HG03432 (cell line): ENCODE measurements around the gene ZNF628.

Source experiments
- ATAC-seq: cut with Tn5 transposase; IDR thresholded peaks from one replicate; pipeline ENCODE4 v1.9.1; 2021; ENCODE audit warnings: mild to moderate bottlenecking, moderate library complexity; ENCODE audit not compliant: unreplicated experiment

The ZNF628 gene

DNA sequence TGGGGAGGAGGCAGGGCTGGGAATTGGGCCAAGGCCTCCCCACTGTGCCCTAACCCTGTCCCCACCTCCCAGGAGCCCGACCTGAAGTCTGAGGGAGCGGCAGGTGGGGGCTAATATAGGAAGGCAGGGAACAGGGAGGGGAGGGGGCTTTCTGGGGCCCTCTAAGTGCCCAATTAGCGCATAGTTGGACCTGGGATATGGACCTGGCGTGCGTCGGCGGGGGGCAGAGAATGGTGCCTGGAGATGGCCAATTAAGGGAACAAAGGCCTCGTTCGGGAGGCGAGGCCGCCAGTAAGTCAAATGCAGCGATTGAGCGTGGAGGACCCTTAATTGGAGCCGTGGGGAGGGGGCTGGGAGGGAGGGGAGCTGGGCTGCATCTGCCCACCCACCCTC is 11.8 kb upstream of the ZNF628 start, which contains the start of gene C19orf85:
C19orf85 (minus strand) TSS at position 90 of the 393 bp plus-strand sequence. CDS start 197 bp downstream, outside the sequence.
- no peak for ATAC-seq

DNA sequence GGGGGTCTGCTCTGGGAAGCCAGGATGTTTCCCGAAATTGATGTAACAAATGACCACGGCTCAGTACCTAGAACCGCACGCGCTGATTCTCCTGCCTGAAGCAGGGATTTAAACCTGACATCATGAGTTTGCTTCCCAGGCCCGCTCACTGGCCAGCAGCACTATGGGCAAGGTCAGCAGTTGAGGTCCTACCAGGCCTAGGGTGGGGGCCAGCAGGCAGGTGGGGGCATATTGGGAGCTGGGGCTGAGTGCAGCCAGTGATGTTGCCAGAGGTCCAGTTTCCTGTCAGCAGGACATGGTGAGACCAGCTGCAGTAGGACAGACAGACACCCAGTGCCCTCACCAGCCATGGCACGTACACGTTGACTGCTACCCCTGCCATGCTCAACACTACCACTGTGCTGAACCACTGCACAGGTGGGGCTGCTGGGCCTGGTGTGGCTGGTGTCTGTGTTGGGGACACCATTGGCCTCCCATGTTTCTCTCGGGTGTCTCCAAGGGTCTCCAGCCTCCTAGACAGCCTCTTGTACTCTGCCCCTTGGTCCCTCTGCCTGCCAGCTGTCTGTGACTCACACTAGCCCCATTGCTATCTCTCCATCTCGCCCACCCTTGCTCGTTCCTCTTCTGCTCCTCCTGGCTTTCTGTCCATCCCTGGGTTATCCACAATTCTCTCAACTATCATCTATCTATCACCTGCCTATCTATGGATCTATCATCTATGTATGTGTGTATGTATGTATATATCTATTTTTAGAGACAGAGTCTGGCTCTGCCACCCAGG is 10.8 kb upstream of the ZNF628 start:
- ATAC-seq, result no peak

DNA sequence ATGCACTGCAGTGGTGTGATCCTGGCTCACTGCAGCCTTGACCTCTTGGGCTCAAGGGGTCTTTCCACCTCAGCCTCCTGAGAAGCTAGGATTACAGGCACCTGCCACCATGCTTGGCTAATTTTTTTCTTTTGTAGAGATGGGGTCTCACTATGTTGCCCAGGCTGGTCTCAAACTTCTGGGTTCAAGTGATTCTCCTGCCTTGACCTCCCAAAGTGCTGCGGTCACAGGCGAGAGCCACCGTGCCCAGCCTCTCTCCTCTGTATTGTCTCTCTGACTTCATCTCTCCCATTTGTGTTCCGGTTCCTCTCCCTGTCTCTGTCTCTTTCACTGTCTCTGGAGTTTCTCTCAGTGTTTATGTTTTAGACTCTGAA is 10.2 kb upstream of the ZNF628 start:
- ATAC-seq, result no peak

DNA sequence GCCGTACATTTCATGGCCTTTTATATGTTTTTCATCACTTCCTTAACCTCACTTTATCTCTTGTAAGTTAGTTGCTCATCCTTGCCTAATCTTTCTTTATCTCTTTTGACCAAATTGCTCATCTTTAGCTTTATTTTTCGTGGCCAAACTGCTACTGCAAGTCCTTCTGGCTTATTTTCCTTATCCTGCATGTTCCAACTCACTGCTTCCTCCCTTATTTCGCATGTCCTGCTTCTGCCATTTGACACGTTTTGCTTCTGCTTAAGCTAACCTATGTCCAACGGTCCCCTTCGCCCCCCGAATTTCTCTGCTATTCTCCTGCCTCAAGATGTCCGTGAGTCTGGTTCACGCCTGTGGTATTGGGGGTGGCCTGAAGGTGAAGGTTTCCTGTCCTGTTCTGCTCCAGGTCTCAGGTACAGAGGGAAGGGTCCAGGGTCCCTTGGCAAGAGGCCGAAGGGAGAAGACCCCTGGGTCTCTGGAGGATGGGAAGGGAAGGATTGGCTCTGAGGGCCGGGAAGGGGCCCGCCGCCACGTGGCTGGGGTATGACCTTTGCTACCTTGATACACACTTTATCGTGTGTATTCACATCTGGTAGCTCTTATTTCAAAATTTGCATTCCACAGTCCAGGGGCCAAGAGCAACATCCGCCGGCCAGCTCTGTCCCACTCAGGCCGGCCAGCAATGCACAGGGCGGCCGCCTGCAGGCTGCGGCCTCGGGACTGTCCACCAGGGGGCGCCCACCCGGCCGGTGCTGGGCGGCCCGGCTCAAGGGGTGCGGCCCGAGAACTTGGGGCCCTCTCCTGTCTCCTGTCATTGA is 9.0 kb upstream of the ZNF628 start:
- ATAC-seq, result no peak

DNA sequence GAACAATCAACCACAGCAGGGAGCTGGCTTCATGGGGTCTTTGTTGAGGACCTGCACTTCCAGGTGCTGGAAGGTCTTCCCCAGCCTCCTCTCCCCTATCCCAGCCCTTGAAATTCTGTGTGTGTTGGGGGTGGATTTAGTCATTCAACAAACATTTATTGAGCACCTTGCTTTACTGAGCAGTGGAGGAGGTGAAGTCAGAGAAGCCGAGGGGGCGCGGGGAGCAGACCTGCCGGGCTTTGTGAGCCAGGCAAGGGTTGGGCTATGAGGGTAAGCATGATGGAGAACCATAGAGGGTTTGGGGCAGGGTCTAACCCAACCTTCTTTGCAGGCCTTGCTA is 8.4 kb upstream of the ZNF628 start:
- ATAC-seq, result no peak

DNA sequence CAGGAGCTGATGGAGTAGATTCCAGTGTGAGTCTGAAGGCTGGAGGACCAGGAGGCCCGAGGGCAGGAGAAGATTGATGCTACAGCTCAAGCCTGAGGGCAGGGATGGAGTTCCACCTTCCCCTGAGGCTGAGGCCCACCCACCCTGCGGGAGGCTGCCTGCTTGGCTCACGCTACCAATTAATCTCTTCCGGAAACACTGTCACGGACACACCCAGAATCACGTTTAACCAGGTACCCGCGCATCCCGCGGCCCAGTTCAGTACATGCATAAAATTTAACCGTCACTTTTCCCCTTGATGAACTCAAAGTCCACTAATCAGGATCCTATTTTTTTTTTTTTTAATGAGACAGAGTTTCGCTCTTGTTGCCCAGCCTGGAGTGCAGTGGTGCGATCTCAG is 5.2 kb upstream of the ZNF628 start:
- no peak for ATAC-seq

DNA sequence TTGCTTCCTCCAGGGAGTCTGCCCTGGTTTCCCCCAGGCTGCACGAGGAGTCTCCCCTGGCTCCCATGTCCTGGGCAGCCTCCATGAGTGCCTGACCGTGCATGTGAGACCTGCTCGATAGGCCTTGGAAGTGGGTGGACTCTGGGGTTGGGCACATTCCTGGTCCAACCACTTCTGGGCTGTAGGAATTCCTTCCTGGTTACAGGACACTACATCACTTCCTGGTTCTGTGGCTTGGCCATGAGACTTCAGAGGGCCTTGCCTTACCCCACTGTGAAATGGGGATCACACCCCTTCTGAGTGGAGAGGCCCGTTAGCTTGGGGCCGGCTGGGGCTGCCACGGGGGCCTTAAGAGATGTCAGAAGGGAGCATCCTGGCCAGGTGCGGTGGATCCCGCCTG is 4.0 kb upstream of the ZNF628 start:
- ATAC-seq, result no peak

DNA sequence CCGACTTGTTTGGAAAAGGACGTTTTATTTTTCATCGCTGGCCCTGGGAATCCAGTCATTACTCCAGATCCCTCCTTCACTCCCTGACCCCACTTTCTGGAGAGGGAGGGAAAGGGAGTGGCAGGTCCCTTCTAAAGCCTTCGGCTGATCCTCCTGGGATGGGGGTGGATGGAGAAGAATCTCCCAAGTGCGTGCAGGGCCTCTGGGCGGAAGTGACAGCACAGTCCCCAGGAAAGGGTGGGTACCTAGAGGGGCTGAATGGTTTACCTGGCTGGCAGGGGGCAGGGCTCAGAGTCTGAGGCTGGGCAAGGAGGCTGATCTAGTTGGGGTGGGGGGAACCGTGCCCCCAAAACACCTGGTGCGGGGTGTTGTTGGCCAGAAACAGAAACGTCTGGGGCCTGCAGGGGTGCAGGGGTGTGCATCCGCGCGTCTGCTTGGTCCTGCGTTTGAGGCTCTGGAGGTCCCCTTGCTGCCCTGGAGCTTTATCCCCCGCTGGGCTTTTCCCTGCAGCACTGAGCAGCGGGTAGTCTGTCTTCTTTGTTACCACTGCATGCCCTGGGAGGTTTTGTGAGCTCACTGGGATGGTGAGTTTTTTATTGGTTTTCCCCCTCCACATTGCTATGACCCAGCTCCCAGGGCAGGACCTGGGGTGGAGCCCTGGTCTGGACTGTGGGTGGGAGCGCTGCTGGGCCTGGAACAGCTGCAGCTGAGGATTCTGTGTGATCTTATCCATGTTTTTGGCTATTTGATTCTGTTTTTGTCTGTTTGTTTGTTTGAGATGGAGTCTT is 3.0 kb upstream of the ZNF628 start:
- ATAC-seq, result no peak

DNA sequence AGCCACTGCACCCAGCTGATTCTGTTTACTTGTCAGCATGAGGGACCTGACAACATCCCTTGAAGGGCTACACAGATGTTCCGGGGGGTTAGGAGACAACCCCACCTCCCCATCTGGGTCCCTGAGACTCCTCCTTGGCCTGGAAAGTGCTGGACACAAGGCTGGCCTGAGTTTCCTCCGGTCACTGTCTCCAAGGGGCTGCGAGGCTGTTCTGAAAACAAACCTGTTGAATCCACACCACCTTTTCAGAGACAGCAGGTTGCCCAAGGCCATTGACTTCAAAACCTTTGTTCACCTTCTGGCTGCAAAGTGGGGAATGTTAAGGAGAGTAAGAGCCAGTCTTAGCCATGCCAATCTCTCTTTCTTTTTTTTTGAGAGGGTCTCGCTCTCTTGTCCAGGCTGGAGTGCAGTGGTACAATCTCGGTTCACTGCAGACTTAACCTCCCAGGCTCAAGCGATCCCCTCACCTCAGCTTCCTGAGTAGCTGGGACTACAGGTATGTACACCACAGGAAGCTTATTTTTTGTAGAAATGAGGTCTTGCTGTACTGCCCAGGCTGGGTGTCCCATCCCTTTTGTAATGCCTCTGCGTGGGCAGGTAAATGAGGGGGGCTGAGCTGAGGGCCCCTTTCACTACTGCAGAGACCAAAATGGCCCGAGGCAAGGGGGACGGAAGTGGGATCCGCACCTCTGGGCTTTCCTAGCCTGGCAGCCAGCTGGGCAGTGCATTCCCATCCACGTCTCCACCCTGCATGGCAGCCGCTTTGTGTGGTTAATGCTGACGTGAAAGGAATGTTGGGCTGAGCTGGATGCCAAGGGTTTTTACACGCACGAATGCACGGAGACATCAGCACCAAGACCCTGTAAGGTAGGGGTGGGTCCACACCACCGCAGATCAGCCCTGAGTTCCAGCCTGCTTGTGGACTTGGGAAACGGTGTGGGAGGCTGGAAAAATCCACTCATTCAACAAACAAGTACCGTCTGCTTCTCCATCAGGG is 1.9 kb upstream of the ZNF628 start:
- no peak for ATAC-seq

DNA sequence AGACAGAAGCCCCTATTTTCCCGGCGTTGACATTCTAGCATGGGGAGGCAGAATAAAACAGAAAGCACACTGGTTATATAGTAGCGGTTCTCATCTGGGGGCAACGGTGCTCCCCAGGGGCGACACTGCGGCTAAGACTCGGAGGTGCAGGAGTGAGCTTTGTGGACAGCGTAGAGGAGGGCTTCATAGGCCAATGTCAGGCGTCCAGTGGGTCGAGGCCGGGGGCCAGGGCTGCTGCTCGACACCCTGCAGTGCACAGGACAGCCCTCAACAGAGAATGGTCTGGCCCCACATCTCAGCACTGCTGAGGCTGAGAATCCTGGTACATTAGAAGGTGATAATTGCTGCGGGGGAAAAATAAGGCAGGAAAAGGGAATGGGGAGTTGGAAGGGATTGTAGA is 1.5 kb downstream of the ZNF628 start:
- ATAC-seq, result no peak

DNA sequence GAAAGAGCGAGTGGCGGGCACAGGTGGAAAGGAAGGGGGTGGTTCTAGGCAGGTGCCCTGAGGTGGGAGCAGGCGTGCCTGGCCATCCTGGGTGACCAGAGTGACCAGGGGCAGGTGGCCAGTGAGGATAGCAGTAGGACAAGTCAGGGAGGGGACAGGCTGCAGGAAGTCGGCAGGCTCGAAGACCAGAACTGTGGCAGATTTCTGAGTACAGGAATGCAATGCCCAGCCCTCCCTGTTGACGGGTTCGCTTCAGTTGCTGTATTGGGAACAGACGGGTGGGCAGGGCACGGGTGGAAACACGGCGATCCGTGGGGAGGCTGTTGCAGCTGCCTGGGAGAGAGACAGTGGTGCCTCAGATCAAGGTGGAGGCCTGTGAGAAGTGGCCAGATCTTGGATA is 1.9 kb downstream of the ZNF628 start:
- ATAC-seq, result no peak

DNA sequence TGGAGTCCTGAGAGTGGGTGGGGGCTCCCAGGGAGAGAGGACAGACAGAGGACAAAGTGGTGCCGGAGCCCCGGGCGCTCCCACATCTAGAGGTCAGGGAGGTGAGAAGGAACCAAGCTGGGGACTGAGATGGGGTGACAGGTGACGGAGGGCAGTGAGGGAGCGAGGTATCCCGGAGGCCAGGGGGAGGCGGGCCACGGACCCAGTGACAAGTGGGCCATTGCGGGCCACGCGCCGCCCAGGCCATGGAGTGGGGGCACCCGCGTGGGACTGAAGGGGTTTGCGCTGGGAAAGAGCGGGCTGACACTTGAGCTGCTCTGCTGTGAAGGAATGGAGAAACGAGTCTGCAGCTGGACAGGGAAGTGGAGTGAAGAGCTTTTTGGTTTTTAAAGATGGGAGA is 2.6 kb downstream of the ZNF628 start:
- no peak for ATAC-seq

DNA sequence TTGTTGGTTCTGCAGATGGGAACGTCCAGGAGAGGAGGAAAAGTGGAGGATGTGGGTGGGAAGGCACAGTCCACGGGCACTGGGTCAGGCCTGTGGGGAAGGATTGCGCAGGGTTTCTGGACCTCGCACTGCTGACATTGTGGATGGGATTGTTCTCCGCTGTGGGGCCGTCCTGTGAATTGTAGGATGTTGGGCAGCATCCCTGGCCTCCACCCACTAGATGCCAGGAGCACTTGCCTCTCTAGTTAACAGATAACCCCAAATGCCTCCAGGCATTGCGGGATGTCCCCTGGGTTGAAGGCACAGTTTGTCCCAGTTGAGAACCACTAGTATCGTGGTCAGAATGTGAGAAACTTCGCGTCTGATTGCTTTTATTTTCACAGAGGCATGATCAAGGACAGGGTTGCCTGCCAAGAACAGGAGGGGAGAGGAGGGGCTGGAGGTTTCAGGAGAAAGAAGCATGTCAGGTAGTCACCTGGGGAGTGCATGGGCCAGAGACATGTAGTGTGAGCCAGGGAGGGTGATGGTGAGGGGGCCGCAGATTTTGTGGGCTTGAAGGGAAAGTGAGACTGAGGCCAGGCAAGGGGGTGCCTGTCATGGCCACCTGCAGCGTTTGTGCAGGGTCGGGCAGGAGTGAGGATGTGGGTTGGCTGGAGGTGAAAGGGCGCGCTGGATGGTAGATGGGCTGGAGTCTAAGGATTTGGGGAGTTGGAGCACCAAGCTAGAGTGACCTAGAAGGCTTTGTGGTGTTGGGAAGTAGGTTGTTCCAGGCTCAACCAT is 3.2 kb downstream of the ZNF628 start:
- ATAC-seq, result no peak

DNA sequence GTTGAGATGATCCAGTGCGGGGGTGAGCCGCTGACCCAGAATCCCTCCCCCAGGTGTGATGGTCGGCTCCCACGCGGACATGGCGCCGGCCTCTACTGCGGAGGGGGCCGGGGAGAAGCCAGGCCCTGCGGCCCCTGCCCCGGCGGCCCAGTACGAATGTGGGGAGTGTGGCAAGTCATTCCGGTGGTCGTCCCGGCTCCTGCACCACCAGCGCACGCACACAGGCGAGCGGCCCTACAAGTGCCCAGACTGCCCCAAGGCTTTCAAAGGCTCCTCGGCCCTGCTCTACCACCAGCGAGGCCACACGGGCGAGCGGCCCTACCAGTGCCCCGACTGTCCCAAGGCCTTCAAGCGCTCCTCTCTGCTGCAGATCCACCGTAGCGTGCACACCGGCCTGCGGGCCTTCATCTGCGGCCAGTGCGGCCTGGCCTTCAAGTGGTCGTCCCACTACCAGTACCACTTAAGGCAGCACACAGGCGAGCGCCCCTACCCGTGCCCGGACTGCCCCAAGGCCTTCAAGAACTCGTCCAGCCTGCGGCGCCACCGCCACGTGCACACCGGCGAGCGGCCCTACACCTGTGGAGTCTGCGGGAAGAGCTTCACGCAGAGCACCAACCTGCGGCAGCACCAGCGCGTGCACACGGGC is 4.9 kb downstream of the ZNF628 start:
- ATAC-seq, result no peak

DNA sequence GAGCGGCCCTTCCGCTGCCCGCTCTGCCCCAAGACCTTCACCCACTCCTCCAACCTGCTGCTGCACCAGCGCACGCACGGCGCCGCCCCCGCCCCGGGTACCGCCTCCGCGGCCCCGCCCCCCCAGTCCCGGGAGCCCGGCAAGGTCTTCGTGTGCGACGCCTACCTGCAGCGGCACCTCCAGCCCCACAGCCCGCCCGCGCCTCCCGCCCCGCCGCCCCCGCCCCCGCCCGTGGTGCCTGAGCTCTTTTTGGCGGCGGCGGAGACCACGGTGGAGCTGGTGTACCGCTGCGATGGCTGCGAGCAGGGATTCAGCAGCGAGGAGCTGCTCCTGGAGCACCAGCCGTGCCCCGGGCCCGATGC is 5.4 kb downstream of the ZNF628 start:
- ATAC-seq, result no peak

DNA sequence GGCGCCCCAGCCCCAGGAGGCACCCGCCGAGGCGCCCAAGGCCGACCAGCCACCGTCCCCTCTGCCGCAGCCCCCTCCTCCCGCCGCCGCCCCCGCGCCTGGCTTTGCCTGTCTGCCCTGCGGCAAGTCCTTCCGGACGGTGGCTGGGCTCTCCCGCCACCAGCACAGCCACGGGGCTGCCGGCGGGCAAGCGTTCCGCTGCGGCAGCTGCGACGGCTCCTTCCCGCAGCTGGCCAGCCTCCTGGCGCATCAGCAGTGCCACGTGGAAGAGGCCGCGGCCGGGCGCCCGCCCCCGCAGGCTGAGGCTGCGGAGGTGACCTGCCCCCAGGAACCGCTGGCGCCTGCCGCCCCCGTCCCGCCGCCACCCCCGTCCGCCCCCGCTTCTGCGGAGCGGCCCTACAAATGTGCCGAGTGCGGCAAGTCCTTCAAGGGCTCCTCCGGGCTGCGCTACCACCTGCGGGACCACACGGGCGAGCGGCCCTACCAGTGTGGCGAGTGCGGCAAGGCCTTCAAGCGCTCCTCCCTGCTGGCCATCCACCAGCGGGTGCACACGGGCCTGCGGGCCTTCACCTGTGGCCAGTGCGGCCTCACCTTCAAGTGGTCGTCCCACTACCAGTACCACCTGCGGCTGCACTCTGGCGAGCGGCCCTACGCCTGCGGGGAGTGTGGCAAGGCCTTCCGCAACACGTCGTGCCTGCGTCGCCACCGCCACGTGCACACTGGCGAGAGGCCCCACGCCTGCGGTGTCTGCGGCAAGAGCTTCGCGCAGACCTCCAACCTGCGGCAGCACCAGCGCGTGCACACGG is 5.9 kb downstream of the ZNF628 start:
- ATAC-seq, result no peak

DNA sequence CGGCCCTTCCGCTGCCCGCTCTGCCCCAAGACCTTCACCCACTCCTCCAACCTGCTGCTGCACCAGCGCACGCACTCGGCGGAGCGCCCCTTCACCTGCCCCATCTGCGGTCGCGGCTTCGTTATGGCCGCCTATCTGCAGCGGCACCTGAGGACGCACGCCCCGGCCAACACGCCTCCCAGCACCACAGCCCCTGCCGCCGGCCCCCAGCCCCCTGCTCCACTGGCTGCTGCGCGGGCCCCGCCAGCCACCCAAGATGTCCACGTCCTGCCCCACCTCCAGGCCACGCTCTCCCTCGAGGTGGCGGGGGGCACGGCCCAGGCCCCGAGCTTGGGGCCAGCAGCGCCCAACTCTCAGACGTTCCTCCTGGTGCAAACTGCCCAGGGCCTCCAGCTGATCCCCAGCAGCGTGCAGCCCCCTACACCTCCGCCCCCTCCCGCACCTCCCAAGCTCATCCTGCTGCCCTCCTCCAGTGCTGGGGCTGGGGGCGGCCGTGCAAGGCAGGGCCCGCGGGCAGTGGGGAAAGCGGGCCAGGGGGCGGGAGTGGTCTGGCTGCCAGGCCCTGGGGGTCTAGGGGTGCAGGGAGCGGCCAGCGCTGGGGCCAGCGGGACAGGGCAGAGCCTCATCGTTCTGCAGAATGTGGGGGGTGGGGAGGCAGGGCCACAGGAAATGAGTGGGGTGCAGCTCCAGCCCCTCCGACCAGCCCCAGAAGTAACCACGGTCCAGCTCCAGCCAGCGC is 6.7 kb downstream of the ZNF628 start:
- no peak for ATAC-seq
